Stomach smooth muscle (tissue), 2 donors: ENCODE measurements around the gene KHDRBS1.
"Not testable (repeated sequence)": the region's sequence is repeated elsewhere in the genome, so short reads cannot be mapped to it uniquely, and the experiment has no call there.

Experiments used
- H3K27ac ChIP-seq: one replicate; pipeline ENCODE4 v1.7.0; 2013; ENCODE audit warnings: mild to moderate bottlenecking, low read length, inconsistent platforms
- H3K27me3 ChIP-seq, 2 donors: one replicate each; pipeline ENCODE4 v1.7.0; 2013; ENCODE audit warnings: low read length in 2 of 2; ENCODE audit not compliant: insufficient read depth in 2 of 2, control insufficient read depth in 1 of 2
- H3K36me3 ChIP-seq, 2 donors: one replicate each; pipeline ENCODE4 v1.7.0; 2013; ENCODE audit warnings: low read length in 2 of 2; ENCODE audit not compliant: control insufficient read depth in 2 of 2, insufficient read depth in 2 of 2
- H3K4me1 ChIP-seq: one replicate; pipeline ENCODE4 v1.7.0; 2013; ENCODE audit warnings: low read length; ENCODE audit not compliant: control insufficient read depth, insufficient read depth
- H3K4me3 ChIP-seq, 2 donors: one replicate each; pipeline ENCODE4 v1.7.0; 2013; ENCODE audit warnings: low read length in 2 of 2
- H3K9ac ChIP-seq, 2 donors: one replicate each; pipeline ENCODE4 v1.7.0; 2013; ENCODE audit warnings: low read length in 2 of 2, mild to moderate bottlenecking in 1 of 2
- H3K9me3 ChIP-seq, 2 donors: one replicate each; pipeline ENCODE4 v1.7.0; 2013; ENCODE audit warnings: low read length in 2 of 2; ENCODE audit not compliant: control insufficient read depth in 2 of 2
- donor health status: healthy.
- donor health status: Pancreatic carcinoma.

KHDRBS1 gene

GRCh38 chr1:32077451-32077850 lies 63.8 kb downstream of the KHDRBS1 start:
- H3K9ac ChIP-seq = no peak overlapping the region
- no peak overlapping the region for H3K4me3 ChIP-seq
- H3K27ac ChIP-seq = no peak overlapping the region
- H3K9me3 ChIP-seq = no peaks in the 10 kb centered on the region
- peaks cover 18 to 21% of the 10 kb centered on the region in 2 donors for H3K36me3 ChIP-seq
- no peaks in the 10 kb centered on the region for H3K27me3 ChIP-seq
- H3K4me1 ChIP-seq = peaks cover 12% of the 10 kb centered on the region

DNA sequence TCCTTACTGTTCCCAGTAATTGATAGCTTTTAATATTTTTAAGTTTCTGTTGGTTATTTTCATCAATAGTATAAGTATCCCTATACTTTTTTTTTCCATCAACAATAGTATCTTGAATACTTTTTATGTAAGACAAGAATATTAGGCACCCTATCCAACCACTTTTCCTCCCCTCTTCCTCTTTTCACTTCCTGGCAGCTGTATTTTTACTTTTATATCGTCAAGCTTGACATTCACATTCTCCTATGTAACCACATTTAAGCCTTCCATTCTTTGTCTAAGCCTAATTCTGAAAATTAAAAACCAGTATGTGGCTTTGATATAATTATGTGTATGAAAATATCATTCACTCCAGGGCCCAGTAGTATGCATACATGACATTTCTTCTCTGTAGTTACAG lies 68.4 kb downstream of the KHDRBS1 start:
- Histone ChIP-seq H3K27me3 (no peaks in the 10 kb centered on the region), H3K4me1 (no peaks in the 10 kb centered on the region), H3K4me3 (no peak overlapping the region), H3K9ac (no peak overlapping the region), H3K9me3 (no peaks in the 10 kb centered on the region), H3K27ac (no peak overlapping the region), H3K36me3 (peaks cover 12% of the 10 kb centered on the region in 2 donors)

DNA sequence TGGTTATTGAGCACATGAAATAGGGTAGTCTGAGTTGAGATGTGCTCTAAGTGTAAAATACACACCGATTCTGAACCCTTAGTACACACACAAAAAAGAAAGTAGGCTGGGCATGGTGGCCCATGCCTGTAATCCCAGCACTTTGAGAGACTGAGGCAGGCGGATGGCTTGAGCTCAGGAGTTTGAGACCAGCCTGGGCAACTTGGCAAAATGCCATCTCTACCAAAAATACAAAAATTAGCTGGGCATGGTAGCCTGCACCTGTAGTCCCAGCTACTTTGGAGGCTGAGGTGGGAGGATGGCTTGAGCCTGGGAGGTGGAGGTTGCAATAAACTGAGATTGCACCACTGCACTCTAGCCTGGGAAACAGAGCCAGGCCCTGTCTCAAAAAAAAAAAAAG lies 72.7 kb downstream of the KHDRBS1 start:
- H3K27ac ChIP-seq, H3K4me3 ChIP-seq, H3K36me3 ChIP-seq, H3K9me3 ChIP-seq, H3K27me3 ChIP-seq, H3K4me1 ChIP-seq, H3K9ac ChIP-seq: not testable (repeated sequence)

- H3K27ac ChIP-seq = no peak overlapping the region
- H3K36me3 ChIP-seq = peaks cover 32 to 38% of the 10 kb centered on the region in 2 donors
- no peaks in the 10 kb centered on the region for H3K4me1 ChIP-seq
- no peak overlapping the region for H3K9ac ChIP-seq
- no peaks in the 10 kb centered on the region for H3K27me3 ChIP-seq
- no peak overlapping the region for H3K4me3 ChIP-seq
- H3K9me3 ChIP-seq = no peaks in the 10 kb centered on the region
Observed at GRCh38 chr1:32091176-32091575, 77.5 kb downstream of the KHDRBS1 start.

DNA sequence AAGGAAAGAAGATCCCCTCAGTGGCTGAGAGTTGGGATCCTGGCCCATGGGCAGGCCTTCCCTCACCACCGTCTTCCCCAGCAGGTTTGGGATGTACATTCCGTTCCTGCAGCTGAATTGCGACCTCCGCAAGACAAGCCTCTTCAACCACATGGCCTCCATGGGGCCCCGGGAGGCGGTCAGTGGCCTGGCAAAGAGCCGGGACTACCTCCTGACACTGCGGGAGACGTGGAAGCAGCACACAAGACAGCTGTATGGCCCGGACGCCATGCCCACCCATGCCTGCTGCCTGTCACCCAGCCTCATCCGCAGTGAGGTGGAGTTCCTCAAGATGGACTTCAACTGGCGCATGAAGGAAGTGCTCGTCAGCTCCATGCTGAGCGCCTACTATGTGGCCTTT lies 77.9 kb downstream of the KHDRBS1 start:
- H3K36me3 ChIP-seq = peaks cover 33 to 39% of the 10 kb centered on the region in 2 donors
- no peak overlapping the region for H3K4me3 ChIP-seq
- no peaks in the 10 kb centered on the region for H3K4me1 ChIP-seq
- H3K27ac ChIP-seq = no peak overlapping the region
- H3K27me3 ChIP-seq = no peaks in the 10 kb centered on the region
- no peak overlapping the region for H3K9ac ChIP-seq
- H3K9me3 ChIP-seq = no peaks in the 10 kb centered on the region
